Ovary (tissue), 3 donors: Measurements from ENCODE around the gene SH3BGR.

Experiments used
- EP300 ChIP-seq: sonication (generic); formaldehyde crosslinking; IDR thresholded peaks from one replicate; pipeline ENCODE4 v1.6.1; 2017; ENCODE audit warnings: antibody characterized with exemption
- POLR2A ChIP-seq: fragments of 450-650 bp; IDR thresholded peaks from one replicate; pipeline ENCODE4 v1.6.1; 2017; ENCODE audit warnings: antibody characterized with exemption, mild to moderate bottlenecking, moderate library complexity
- TF ChIP-seq, protein P1 (sequence below), 3 donors: fragments of 450-650 bp in 2 of 3; fragments of 200-600 bp in 1 of 3; IDR thresholded peaks; one replicate each; pipeline versions ENCODE4 v1.5.1 to v1.8.0; 2016 to 2022; ENCODE audit warnings: antibody characterized with exemption in 3 of 3, mild to moderate bottlenecking in 1 of 3
- donor health status: DM: no; HTN: no; CAD: no.

DNA sequence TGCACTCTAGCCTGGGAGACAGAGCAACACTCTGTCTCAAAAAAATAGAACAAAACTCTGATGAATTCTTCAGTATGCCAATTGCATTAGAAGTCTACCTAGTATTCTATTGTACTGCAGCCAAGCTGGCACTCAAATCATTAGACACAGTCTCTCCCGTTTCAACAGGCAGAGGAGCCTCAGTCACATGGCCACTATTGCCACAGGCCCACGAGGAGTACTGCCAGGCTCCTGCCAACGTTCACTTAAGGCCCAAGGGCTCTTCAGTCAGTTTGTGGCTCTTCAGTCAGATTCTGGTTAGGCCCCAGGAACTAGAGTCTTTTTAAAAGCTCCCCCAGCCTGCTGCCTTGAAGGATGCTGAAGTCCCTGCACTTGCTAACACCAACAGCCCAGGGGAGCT lies 73.4 kb downstream of the SH3BGR start:
- TF ChIP-seq POLR2A (no peak), EP300 (no peak)
- TF ChIP-seq, protein P1, sequence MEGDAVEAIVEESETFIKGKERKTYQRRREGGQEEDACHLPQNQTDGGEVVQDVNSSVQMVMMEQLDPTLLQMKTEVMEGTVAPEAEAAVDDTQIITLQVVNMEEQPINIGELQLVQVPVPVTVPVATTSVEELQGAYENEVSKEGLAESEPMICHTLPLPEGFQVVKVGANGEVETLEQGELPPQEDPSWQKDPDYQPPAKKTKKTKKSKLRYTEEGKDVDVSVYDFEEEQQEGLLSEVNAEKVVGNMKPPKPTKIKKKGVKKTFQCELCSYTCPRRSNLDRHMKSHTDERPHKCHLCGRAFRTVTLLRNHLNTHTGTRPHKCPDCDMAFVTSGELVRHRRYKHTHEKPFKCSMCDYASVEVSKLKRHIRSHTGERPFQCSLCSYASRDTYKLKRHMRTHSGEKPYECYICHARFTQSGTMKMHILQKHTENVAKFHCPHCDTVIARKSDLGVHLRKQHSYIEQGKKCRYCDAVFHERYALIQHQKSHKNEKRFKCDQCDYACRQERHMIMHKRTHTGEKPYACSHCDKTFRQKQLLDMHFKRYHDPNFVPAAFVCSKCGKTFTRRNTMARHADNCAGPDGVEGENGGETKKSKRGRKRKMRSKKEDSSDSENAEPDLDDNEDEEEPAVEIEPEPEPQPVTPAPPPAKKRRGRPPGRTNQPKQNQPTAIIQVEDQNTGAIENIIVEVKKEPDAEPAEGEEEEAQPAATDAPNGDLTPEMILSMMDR (IDR thresholded peaks at IDR 0.05): no peak
